HG03280 (cell line): ENCODE results near the gene ACP4.
"Not testable (repeated sequence)": the region's sequence is repeated elsewhere in the genome, so short reads cannot be mapped to it uniquely, and the experiment has no call there.

Experiments
- ATAC-seq: cut with Tn5 transposase; IDR thresholded peaks from one replicate; pipeline ENCODE4 v1.9.1; 2021; ENCODE audit warnings: mild to moderate bottlenecking, moderate library complexity; ENCODE audit not compliant: unreplicated experiment

Gene ACP4

DNA sequence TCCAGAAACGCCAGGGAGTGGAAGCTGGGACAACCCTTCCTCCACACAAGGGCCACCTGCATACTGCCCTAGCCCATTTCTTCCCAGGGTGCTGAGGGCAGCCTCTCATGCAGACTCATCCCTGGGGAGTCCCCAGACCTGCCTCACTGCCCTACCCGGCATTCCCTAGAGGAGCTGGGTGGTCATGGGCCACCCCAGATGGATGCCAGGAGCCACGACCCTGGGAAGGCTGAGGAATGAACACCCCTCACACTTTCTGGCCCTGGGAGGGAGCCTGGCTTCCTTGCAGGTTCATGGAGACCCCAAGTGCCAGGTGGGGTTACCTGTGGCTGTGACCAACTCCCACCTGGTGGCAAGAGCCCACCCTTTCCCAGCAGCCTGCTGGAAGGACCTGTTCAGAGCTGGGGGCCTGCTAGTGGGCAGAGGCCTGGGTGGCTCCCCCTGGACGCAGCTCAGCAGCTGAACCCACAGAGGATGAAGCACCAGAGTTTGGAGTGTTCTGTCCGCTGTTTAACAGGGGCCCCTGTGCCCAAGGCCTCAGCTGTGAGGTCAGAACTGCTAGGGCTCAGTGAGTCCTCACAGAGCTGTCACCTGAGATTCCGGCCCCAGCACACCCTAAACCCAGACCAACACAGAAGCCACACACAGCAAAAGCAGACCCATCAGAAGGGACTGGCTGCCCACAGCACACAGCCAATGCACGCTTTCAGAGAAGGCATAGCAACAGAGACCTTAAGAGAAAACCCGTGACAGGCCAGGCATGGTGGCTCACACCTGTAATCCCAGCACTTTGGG lies 6.6 kb downstream of the ACP4 start:
- ATAC-seq: no peak

DNA sequence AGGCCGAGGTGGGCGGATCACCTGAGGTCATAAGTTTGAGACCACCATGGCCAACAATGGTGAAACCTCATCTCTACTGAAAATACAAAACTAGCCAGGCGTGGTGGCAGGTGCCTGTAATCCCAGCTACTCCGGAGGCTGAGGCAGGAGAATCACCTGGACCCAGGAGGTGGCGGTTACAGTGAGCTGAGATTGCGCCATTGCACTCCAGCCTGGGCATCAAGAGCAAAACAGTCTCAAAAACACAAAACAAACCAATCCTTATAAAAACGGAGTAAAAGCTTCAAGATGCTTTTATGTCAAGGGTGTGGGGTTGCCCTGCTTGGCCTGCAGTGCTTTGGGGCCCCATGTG lies 7.2 kb downstream of the ACP4 start:
- ATAC-seq: no peak

DNA sequence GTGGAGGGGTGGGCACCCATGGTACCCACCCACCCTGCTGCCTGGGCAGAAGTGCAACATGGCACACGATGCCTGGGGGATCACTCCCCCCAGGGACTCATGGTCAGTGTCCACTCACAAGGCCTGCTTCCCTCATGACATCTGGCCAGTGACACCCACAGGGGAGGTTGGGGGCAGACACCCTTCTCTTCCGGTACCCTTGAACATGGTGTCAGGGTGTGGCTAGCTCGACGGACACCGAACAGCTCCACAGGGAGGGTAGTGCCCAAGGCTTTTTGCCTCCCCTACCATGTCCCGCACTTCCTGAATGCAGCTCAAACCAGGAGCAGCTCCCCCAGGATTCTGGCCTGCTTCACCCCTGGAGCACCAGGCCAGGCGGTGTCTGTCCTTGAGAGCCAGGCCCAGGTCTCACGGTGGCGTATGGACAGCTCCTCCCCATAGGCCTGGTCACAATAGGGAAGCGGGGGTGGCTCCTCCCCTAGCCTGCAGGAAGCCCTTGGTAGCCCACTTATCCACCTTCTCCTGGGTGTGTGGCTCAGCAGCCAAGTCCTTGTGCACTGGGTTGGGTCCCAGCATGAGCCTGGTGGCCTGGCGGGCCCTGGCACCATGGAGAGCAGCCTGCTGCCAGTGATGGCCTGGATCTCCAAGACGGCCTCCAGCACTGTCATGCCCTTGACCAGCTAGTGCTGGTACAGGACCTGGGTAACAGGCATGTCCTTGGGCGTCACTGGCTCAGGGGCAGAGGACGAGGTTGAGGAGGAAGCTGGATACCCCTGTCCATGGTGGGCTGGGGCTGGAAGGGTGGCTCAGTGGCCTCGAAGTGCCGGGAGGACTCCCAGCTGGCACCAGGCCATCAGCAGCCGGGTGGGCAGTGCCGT lies 7.8 kb downstream of the ACP4 start:
- no peak for ATAC-seq

DNA sequence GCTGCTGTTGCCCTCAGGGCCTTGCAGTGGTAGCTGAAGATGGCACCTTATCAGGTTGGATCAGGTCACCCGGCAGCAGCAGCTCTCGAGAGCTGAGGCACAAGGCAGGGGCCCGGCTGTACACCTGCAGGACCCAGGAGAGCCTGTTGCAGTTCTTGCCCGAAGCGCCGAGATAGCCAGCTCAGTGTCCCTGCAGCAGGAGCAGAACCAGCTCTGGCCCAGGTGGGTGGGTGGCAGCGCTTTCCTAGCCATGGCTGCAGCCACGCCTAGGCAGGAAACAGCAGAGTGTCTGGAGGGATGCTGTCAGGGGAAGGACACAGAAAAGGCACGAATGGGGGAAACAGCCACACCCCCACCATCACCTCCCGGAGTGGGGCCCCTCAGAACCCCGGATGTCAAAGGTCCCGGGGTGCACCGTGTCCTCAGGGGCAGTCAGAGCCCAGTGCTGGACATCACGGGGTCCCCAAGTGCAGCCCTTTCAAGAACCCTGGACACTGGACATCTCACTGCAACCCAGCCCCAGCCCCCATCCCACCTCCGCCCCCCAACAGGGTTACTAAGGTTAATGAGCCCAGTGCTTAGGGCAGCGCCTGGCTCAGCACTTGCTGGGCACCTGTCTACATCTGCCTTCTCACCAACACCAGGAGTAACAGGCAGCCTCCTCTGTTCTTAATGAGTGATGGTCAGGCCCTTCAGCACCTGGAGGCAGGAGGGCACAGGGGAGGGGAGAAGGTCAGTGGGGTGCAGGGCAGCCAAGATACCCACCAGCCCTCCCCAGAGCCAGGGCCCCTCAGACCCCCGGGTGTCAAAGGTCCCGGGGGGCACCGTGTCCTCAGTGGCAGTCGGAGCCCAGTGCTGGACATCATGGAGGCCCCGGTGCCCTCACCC lies 8.7 kb downstream of the ACP4 start:
- no peak for ATAC-seq

DNA sequence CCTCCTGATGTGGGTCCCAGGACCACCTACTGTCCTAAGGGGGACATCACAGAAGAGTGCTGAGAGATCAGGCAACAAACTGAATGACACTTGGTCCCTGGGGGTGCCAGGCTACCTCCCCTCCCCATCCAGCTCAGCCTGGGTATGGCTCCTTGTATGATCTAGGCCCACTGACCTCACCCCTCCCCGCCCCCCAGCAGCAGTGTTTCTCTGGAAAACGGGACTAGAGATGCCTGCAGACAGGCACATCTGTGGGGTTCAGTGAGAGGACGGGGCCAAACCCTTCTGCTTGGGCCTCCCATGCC lies 9.3 kb downstream of the ACP4 start:
- no peak for ATAC-seq

DNA sequence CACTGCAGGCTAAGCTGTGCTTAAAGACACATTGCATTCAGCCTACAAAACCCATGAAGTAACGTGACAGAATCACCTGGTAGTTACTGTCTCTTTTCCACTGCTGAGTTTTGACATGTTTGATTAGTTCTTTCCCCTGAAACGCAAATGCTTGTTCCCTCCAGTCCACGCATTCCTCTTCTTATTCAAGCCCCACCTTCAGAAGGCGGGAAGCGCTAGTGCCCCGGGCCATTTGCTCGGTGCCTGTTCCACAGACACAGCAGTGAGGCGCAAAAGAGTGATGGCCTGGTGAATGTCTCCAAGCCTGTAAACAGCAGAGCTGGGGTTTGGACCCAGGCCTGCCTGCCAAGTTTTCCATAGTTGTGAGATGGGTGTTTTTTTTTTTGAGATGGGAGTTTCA lies 10.9 kb downstream of the ACP4 start:
- ATAC-seq: no peak

DNA sequence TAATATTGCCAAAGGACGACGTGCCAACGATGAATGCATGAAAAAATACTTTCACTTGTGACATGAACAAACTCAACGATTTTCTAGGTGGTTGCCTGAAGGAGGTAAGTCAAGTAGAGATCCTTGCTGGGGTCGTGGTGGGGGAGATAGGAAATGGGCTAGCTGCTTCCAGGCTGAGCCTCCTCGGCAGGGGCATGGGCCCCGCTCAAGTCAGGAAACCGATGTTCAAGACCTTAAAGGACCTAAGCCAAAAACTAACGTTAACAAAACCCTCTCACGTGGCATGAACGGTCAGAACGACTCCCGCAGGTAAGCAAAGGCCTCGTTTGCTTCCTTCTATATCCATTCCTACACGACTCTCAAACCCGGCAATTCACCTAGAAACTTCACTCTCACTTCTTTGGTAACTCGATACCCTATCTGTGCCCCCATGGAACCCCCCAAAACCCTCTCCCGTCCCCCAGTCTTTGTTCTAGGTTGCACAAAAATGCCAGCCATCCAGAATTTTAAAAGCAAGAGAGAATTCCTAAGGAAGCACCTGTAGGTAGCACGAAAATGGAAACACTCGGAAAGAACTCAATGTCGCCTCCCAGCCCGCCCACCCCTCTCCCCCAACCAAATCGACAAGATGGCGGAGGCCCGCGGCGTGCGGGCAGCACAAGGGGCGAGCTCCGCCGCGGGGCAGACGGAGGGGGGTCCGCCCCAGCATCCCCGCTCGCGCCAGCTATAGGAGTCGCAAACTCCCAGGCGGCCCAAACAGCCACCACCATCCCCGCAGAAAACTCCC lies 13.6 kb downstream of the ACP4 start:
- peak; percentile 9 for ATAC-seq

DNA sequence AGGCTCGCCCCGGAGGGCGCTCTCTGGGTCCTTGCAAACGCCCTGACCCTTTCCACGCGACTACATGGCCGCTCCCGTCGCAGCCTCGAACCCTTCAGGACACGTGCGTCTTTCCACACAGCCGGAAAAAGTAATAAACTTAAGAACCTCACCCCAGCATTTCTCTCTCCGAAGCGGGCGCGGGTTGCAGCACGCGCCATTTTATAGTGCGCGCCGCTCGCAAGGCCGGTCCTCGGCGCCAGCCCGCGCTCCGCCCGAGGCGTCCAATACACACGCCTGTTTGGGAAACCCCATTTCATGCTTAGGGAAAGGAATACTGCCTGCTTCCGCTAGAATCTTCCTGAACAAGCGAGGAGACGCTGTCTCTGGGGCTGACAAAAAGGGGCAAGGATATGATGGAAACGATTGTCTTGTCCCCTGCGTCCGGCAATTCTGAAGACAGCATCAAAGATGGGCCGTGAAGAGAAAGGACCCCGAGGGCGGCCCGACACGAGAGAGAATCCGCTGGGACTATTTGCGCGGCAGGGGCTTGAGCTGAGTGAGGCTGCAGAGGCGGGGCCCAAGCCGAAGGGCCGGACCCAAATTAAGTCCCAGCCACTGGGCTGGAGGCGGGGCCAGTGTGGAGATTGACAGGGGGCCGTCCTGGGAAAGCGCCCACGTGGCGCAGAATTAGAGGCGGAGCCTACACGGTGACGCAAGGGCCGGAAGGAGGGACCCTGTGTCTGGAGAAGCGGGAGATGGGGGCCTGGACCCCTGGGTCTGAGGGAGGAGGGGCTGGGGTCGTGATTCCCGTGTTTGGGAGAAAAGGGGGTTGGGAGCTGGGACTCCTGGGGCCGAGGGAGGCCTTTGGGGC lies 14.4 kb downstream of the ACP4 start:
- ATAC-seq: peak; percentile 92

DNA sequence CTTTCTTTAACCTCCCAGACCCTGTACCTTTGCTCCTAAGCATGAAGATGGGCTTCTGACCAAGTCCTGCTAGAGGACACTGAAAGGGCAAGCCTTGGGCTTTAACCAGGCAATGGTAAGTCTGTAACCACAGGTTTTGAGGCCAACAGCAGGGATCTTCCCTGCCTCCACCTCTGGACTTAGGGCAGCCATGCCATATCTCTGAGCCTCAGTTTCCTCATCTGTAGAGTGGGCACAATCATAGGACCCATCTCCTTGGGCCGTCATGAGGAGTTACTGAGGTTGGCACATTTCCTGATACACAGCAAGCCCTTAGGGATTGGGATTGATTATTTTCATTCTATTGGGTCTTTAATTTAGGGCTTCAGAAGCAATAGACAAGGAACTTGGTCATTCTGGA lies 18.6 kb downstream of the ACP4 start:
- no peak for ATAC-seq

DNA sequence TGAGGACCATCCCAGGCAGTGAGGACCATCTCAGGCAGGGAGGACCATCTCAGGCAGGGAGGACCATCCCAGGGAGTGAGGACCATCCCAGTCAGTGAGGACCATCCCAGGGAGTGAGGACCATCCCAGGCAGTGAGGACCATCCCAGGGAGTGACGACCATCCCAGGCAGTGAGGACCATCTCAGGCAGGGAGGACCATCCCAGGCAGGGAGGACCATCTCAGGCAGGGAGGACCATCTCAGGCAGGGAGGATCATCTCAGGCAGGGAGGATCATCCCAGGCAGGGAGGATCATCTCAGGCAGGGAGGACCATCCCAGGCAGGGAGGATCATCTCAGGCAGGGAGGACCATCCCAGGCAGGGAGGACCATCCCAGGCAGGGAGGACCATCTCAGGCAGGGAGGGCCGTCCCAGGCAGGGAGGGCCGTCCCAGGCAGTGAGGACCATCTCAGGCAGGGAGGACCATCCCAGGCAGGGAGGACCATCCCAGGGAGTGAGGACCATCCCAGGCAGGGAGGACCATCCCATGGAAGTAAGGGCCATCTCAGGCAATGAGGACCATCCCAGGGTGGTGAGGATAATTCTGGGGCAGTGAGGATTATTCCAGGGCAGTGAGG lies 21.5 kb downstream of the ACP4 start:
- ATAC-seq: not testable (repeated sequence)

DNA sequence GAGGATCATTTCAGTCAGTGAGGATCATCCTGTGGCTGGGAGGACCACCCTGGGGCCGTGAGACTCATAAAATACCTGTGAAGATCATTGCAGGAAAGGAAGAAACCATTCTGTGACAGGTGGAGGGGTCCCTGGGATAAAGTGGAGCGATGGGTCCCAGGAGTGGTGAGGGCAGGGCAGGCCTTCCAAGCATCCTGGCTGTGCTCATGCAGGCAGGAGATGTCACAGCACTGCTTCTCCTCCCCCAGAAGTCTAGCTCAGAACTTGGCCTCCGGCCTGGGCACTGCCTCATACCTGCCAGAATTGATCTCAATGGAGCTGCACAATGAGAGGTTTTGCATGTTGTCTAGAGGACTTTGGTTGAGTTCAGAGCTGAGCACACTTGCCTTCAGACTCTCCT lies 22.3 kb downstream of the ACP4 start:
- ATAC-seq: no peak

DNA sequence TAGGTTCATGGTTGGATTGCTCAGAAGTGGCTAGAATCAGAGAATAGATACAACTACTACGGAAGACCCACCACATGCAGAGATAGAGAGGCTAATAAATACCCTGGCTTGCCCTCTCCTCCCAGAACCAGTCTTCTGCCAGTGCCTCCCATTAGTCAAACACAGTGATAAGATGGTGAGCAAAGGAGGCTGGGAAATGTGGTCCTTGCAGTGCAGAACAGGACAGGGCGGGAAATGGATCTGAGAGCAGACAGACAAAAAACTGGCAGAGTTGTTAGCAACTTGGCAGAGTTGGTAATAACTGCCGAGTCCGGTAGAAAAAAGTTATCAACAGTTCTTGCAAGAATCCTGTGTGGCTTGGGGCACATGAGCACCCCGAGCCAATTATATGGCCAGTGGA lies 24.7 kb downstream of the ACP4 start:
- no peak for ATAC-seq

DNA sequence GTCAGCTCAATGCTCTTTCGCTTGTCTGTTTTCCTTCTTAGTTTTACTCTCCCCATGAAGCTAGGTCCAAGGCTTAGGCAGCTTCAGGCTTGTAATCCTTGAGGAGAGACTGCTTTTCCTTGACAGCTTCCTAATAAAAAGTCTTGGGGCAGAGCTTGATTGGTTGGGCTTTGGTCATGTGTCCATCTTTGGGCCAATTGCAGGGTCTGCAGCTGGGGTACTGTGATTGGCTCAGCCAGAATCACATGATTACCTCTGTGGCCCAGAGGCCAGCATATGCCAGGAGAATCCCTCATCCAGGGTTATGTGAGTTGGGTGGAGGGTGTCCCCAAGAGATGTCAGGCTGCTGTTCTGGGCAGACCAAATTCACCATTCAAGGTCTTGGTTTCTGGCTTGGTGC lies 25.2 kb downstream of the ACP4 start:
- no peak for ATAC-seq

DNA sequence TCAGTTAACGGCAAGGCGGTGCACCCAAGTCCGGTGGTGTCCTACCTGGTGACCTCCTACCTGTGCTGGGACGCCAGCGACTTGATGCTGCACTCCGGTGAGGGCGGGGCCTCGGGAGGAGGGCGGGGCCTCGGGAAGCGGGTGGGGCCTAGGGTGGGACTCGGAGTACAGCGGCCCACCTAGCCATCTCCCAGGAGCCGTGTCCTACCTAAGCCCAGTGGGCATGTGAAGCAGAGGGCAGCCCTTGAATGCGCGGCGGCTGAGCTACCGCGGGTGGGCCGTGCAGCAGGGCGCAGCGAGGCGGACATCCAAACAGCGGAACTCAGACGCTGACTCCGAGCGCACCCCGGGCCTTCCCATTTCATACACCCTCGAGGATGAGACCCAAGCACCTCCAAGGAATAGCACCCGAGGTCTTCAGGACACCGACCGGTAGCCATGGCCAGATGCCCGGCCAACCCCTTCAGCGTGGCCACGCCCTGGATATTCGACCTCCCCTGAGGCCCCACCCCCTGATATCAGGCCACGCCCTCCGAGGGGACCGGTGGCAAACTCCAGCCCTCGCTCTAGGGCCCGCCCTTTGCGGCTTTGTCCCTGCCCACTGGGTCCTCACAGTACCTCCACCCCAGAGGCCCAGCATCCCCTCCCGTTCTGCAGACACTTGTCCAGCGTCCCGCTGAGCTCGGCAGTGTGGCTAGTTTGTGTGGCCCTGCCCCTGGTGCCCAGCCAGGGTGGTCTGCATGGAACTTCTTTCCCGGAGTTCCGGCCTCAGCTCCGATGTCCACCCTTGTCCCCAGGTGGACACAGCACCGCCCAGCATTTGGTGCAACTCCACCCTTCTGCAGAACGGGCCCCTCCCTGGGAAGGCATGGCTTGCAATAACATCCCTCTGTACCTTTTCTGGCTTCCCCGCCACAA lies 28.0 kb downstream of the ACP4 start:
- ATAC-seq: peak; percentile 55

DNA sequence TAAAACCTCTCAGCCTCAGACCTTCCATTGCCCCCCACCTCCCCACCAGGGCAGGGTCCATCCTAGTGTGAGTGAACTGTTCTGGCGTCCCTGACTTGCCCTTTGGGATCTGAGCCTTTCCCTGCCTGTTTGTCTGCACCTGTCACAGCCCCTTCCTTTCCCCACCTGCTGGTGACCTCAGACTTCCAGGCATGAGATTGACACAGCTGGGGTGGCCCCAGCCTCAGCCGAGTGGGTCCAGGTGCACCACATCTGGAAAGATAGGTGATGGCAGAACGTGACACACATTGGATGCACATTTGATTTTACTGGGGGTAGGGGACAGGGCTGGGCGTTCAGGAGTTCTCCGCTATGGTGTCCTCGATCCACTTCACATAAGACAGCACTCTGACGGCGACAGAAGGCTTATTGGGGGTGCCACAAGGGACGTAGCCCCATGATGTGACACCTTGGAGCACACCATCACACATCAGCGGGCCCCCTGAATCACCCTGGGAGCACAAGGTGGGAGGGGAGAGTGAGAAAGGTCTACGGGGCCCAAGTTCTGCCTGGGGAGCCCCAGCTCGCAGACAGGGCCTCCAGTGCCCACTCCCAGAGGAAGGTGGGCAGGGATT lies 28.8 kb downstream of the ACP4 start:
- no peak for ATAC-seq

DNA sequence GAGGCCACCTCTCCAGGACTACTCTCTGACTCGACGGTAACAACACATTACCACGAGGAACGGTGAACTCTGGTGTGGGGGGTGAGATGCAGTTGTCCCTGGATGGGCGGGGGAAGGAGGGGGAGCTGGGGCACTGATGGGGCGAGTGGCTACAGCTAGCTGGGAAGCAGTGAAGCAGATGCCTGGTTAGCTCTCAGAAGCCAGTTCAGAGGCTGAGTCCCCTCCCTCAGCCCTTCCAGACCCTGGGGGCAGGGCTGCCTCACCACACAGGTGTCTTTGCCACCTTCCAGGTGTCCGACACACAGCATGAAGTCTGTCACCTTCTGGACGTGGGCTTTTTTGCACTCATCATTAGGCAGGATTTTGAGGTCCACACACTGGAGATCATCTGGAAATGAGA lies 29.4 kb downstream of the ACP4 start:
- ATAC-seq: no peak

DNA sequence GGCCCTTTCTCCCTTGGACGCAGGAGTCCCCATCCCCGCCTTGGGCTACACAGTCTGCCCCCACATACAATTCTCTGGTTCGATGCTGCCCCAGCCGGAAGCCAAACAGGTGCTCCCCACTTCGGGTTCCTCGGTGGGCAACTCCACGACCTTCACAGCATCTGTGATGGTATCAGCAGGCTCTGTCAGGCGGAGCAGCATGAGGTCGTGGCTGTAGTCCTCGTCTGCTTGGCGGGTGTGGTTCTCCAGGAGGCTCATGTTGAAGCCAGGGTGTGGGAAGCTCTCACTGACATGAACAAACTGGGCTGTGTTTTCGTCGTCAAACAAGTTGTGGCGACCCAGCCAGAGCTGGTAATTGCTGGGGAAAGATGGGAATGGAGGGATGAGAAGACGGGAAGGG lies 29.9 kb downstream of the ACP4 start:
- ATAC-seq: no peak
